DND-41 (cell line): ENCODE data around the gene STX3.

ENCODE experiments used
- ATAC-seq: fragments of 200-7000 bp; cut with Tn5 transposase; 3 replicates; pipeline ENCODE4 v1.9.1; 2021; ENCODE audit warnings: low read depth; ENCODE audit not compliant: insufficient read depth
- DNase-seq: peaks from one replicate; pipeline ENCODE4 v3.0.0-alpha.2; 2020
- H2AFZ ChIP-seq: 2 replicates; pipeline ENCODE4 v1.6.0; 2012; ENCODE audit warnings: low read depth, low read length
- H3K27ac ChIP-seq: 2 replicates; pipeline ENCODE4 v1.5.1; 2012; ENCODE audit warnings: low read length, inconsistent platforms
- H3K27me3 ChIP-seq: fragments of 200-600 bp; sonication (generic); 2 replicates; pipeline ENCODE4 v1.6.0; 2012; ENCODE audit warnings: low read length, mild to moderate bottlenecking, inconsistent platforms; ENCODE audit not compliant: insufficient read depth, poor library complexity
- H3K36me3 ChIP-seq: 2 replicates; pipeline ENCODE4 v1.5.1; 2012; ENCODE audit warnings: low read length, inconsistent platforms; ENCODE audit not compliant: insufficient read depth
- H3K4me1 ChIP-seq: 2 replicates; pipeline ENCODE4 v1.5.1; 2012; ENCODE audit warnings: mild to moderate bottlenecking, low read length; ENCODE audit not compliant: insufficient read depth
- H3K4me2 ChIP-seq: 2 replicates; pipeline ENCODE4 v1.6.0; 2012; ENCODE audit warnings: mild to moderate bottlenecking, moderate library complexity, low read length, inconsistent platforms; ENCODE audit not compliant: insufficient read depth
- H3K4me3 ChIP-seq, 2 experiments: fragments of 200-600 bp in 1 of 2; shearing (Covaris generic) in 1 of 2; 2 replicates each; pipeline ENCODE4 v1.5.1; 2012 to 2016; ENCODE audit warnings: inconsistent platforms in 2 of 2, low read length in 2 of 2, mild to moderate bottlenecking in 2 of 2, low read depth in 1 of 2, moderate library complexity in 1 of 2
- H3K79me2 ChIP-seq: 2 replicates; pipeline ENCODE4 v1.6.0; 2012; ENCODE audit warnings: low read length, inconsistent platforms; ENCODE audit not compliant: insufficient read depth
- H3K9ac ChIP-seq: 2 replicates; pipeline ENCODE4 v1.6.0; 2012; ENCODE audit warnings: low read depth, mild to moderate bottlenecking, inconsistent platforms, low read length, moderate library complexity
- H3K9me3 ChIP-seq: 2 replicates; pipeline ENCODE4 v1.5.1; 2012; ENCODE audit warnings: low read length, moderate library complexity, mild to moderate bottlenecking, inconsistent platforms; ENCODE audit not compliant: insufficient read depth, severe bottlenecking
- H4K20me1 ChIP-seq: 2 replicates; pipeline ENCODE4 v1.6.0; 2012; ENCODE audit warnings: low read length; ENCODE audit not compliant: insufficient read depth
- EZH2 ChIP-seq: IDR thresholded peaks from 3 replicates; pipeline ENCODE4 v1.6.1; 2012; ENCODE audit warnings: borderline replicate concordance, low read depth, mild to moderate bottlenecking, moderate library complexity, low read length, inconsistent platforms; ENCODE audit not compliant: severe bottlenecking
- TF ChIP-seq, protein P1 (sequence below): IDR thresholded peaks from 2 replicates; pipeline ENCODE4 v1.5.1; 2012; ENCODE audit warnings: borderline replicate concordance, low read length, moderate library complexity, mild to moderate bottlenecking; ENCODE audit not compliant: poor library complexity, severe bottlenecking; ENCODE audit errors: extremely low read depth

STX3 gene

DNA sequence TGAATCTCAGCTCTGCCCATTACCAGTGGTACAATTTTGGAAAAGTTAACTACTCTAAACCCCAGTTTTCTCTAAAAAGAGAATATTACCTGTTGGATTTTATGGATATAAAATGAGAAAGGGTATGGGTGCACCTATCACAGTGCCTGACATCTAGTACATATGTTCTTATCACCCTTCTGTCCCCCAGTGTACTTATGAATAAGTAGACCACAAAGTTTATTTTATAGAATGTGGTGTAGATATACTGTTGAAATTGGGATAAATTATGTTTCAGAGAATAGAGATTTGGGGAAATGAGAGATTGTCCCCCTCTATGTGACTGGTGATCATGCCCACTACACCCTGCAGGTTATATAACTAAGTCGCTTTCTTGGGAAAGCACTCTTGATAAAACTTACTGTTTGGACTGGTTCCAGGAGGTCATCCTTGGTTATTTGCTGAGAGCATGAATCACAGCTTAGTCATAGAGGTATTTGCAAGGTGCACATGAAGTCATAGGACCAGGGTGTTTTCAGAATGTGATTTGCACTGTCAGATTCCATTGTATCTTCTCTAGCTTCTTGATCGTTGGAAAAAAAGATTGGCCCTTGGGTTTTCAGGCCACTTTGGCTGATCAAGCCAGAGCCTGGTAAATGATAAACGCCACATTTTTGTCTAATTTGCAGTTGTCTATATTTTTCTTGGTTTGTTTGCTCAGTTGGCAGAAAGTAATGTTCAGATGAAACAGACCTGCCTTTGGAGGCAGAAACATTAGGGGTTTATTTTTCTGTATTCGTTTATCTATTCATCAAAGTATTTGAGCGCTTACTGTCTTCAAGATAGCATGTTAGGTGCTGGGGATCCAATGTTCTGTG, 21.3 kb downstream of the STX3 start:
- Histone ChIP-seq H3K9ac (no peak overlapping the region), H3K9me3 (no peaks in the 10 kb centered on the region), H4K20me1 (no peaks in the 10 kb centered on the region), H3K27me3 (no peaks in the 10 kb centered on the region), H3K36me3 (no peaks in the 10 kb centered on the region), H3K4me3 (no peak overlapping the region), H2AFZ (no peak overlapping the region), H3K79me2 (no peaks in the 10 kb centered on the region), H3K4me1 (no peaks in the 10 kb centered on the region), H3K27ac (no peak overlapping the region), H3K4me2 (no peak overlapping the region)
- DNase-seq (no peak), ATAC-seq (no peak)
- no peak for TF ChIP-seq EZH2
- TF ChIP-seq, protein P1, sequence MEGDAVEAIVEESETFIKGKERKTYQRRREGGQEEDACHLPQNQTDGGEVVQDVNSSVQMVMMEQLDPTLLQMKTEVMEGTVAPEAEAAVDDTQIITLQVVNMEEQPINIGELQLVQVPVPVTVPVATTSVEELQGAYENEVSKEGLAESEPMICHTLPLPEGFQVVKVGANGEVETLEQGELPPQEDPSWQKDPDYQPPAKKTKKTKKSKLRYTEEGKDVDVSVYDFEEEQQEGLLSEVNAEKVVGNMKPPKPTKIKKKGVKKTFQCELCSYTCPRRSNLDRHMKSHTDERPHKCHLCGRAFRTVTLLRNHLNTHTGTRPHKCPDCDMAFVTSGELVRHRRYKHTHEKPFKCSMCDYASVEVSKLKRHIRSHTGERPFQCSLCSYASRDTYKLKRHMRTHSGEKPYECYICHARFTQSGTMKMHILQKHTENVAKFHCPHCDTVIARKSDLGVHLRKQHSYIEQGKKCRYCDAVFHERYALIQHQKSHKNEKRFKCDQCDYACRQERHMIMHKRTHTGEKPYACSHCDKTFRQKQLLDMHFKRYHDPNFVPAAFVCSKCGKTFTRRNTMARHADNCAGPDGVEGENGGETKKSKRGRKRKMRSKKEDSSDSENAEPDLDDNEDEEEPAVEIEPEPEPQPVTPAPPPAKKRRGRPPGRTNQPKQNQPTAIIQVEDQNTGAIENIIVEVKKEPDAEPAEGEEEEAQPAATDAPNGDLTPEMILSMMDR: no peak

DNA sequence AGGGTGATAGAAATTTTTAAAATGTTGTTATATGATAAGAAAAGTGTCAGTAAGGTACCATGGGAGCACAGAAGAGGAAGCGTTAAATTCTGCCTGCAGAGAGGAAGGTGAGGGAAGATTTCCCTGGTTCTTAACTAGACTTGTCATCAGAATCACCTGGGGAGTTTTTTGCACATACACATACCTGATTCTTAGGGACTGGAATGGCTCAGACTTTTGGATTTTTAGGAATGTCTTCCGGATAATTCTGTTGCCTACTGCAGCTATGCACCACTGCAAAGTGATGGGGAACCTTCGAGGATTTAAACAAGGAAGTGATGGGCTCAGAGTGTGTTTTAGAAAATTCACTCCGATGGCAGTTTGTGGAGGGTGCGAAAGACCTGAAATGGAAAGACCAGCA, 21.9 kb downstream of the STX3 start:
- ATAC-seq: no peak
- Histone ChIP-seq H2AFZ (no peak overlapping the region), H3K36me3 (no peaks in the 10 kb centered on the region), H3K9ac (no peak overlapping the region), H3K4me2 (no peak overlapping the region), H3K9me3 (no peaks in the 10 kb centered on the region), H4K20me1 (no peaks in the 10 kb centered on the region), H3K79me2 (no peaks in the 10 kb centered on the region), H3K4me3 (no peak overlapping the region), H3K27ac (no peak overlapping the region), H3K4me1 (no peaks in the 10 kb centered on the region), H3K27me3 (no peaks in the 10 kb centered on the region)
- TF ChIP-seq, protein P1: no peak
- no peak for TF ChIP-seq EZH2
- DNase-seq: no peak

DNA sequence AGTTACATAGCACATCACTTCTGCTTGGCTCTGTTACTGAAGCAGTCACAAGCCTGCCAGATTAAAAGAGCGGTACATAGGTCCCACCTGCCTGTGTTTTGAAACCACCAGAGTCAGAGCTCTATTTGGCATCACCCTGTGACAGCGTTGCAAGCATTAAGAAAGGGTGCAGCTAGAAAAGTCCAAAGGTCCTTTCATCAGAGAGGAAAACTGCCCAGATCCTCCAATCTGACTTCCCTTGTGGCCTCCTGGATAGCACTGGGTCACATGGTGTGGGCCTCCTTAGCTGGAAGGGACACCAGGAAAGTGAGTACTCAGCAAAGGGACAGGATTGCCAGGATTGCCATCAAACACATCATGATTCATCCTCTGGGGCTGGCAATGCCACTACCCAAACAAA, 22.9 kb downstream of the STX3 start:
- DNase-seq (no peak), ATAC-seq (no peak)
- no peak overlapping the region for H3K4me2 ChIP-seq
- H3K79me2 ChIP-seq: no peaks in the 10 kb centered on the region
- no peak overlapping the region for H2AFZ ChIP-seq
- H4K20me1 ChIP-seq: no peaks in the 10 kb centered on the region
- TF ChIP-seq EZH2: no peak
- TF ChIP-seq, protein P1: no peak
- H3K27me3 ChIP-seq: no peaks in the 10 kb centered on the region
- H3K9me3 ChIP-seq: no peaks in the 10 kb centered on the region
- peaks cover under 1% of the 10 kb centered on the region; the same call in 1 of the 2 replicates for H3K4me1 ChIP-seq
- no peak overlapping the region for H3K9ac ChIP-seq
- H3K36me3 ChIP-seq: no peaks in the 10 kb centered on the region
- no peak overlapping the region for H3K27ac ChIP-seq
- H3K4me3 ChIP-seq: no peak overlapping the region
